HL-60 (cell line): ENCODE measurements around the gene VPS37D.

Experiments used
- CTCF ChIP-seq: IDR thresholded peaks from one replicate; pipeline ENCODE4 v1.5.1; 2011; ENCODE audit warnings: low read length, control low read depth, inconsistent platforms; ENCODE audit not compliant: insufficient read depth
- GABPA ChIP-seq: IDR thresholded peaks from 2 replicates; pipeline ENCODE4 v1.6.1; 2012; ENCODE audit warnings: low read depth
- POLR2AphosphoS5 ChIP-seq: IDR thresholded peaks from 2 replicates; pipeline ENCODE4 v1.6.1; 2012; ENCODE audit warnings: low read depth
- SPI1 ChIP-seq: IDR thresholded peaks from 2 replicates; pipeline ENCODE4 v1.6.1; 2012; ENCODE audit warnings: low read depth, mild to moderate bottlenecking, borderline replicate concordance

DNA sequence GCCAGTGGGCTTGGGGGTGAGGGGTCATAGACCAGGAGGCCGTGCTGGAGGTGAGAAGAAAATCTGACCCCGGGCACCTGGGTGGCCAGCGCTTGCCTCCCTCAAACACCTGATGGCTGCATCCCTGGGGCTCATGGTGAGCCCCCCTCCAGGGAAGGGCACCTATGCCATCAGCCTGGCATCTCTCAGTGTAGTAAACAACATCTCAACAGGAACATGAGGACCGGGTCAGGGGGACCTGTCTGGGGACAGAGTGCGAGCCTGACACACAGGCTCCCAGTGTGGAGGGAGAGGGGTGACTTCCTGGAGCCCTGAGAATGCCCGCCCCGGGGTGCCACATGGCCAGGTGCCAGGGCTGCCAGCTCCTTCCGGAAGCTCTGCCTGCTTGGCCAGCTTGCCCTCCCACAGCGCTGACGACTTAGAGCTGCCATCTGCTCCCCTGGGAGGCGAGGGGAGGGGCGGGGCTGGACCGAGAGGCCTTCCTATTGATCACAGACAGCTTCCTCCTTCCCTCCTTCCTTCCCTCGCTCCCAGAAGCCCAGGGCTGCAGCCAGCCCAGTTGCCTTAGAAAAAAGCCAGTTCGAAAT lies 39.5 kb downstream of the VPS37D start:
- no peak for TF ChIP-seq POLR2AphosphoS5
- TF ChIP-seq CTCF = no peak
- 0 out of 2 replicates have a peak, but pooled peaks have one; percentile 11 for TF ChIP-seq GABPA
- TF ChIP-seq SPI1 = no peak
